Ovary (tissue), 3 donors: ENCODE data around the gene RAI14.

Experiments used
- CTCF ChIP-seq, 3 donors: fragments of 450-650 bp in 2 of 3; fragments of 200-600 bp in 1 of 3; IDR thresholded peaks; one replicate each; pipeline versions ENCODE4 v1.5.1 to v1.8.0; 2016 to 2022; ENCODE audit warnings: antibody characterized with exemption in 3 of 3, mild to moderate bottlenecking in 1 of 3
- POLR2A ChIP-seq: fragments of 450-650 bp; IDR thresholded peaks from one replicate; pipeline ENCODE4 v1.6.1; 2017; ENCODE audit warnings: antibody characterized with exemption, mild to moderate bottlenecking, moderate library complexity
- donor health status: DM: no; HTN: no; CAD: no.

DNA sequence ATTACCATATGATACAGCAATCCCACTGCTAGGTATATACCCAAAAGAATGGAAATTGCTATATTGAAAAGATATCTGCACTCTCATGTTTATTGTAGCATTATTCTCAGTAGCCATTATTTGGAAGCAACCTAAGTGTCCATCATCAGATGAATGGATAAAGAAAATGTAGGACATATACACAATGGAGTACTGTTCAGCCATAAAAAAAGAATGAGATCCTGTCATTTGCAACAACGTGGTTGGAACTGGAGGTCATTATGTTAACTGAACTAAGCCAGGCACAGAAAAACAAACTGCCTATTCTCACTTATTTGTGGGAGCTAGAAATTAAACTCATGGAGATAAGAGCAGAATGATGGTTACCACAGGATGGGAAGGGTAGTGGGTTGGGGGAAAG lies 119.8 kb downstream of the RAI14 start:
- TF ChIP-seq CTCF (IDR thresholded peaks at IDR 0.05) (no peak), POLR2A (no peak)
